H1 (cell line): ENCODE results near the gene TMEM163.

ENCODE experiments used
- CHD1 ChIP-seq: IDR thresholded peaks from 2 replicates; pipeline ENCODE4 v1.6.1; 2012; ENCODE audit warnings: low read depth, low read length, improper control_type of control experiment
- GABPA ChIP-seq: IDR thresholded peaks from 2 replicates; pipeline ENCODE4 v1.6.1; 2011; ENCODE audit warnings: mild to moderate bottlenecking, low read length, moderate library complexity, borderline replicate concordance; ENCODE audit not compliant: insufficient read depth
- GTF2F1 ChIP-seq: IDR thresholded peaks from 2 replicates; pipeline ENCODE4 v1.6.1; 2012; ENCODE audit warnings: low read depth, low read length, improper control_type of control experiment, borderline replicate concordance
- JUND ChIP-seq: IDR thresholded peaks from 2 replicates; pipeline ENCODE4 v1.6.1; 2011; ENCODE audit warnings: mild to moderate bottlenecking, improper control_type of control experiment, low read length
- KDM4A ChIP-seq: IDR thresholded peaks from one replicate; pipeline ENCODE4 v1.7.1; 2012; ENCODE audit warnings: low read depth, mild to moderate bottlenecking, moderate library complexity, low read length, inconsistent platforms; ENCODE audit not compliant: severe bottlenecking
- NRF1 ChIP-seq: IDR thresholded peaks from 2 replicates; pipeline ENCODE4 v1.6.1; 2011; ENCODE audit warnings: mild to moderate bottlenecking, low read depth, low read length, improper control_type of control experiment
- SIN3A ChIP-seq, 2 experiments: IDR thresholded peaks in 1 of 2; conservative IDR thresholded peaks in 1 of 2; 2 replicates each; pipeline ENCODE4 v1.6.1; 2011 to 2012; ENCODE audit warnings: low read length in 2 of 2, improper control_type of control experiment in 1 of 2, low read depth in 1 of 2, mild to moderate bottlenecking in 1 of 2
- SUZ12 ChIP-seq: fragments of 200-600 bp; sonication (generic); IDR thresholded peaks from 2 replicates; pipeline ENCODE4 v1.6.1; 2012; ENCODE audit warnings: mild to moderate bottlenecking, inconsistent platforms, low read length, moderate library complexity, mixed read lengths
- TF ChIP-seq, protein P1 (sequence below), 3 experiments: IDR thresholded peaks; 1 replicate in 2 of 3; 2 replicates in 1 of 3; pipeline versions ENCODE4 v1.5.1 to v1.6.1; 2011; ENCODE audit warnings: low read length in 3 of 3, mild to moderate bottlenecking in 3 of 3, inconsistent platforms in 2 of 3, low read depth in 1 of 3, moderate library complexity in 1 of 3; ENCODE audit not compliant: insufficient read depth in 1 of 3; ENCODE audit errors: control extremely low read depth in 1 of 3

DNA sequence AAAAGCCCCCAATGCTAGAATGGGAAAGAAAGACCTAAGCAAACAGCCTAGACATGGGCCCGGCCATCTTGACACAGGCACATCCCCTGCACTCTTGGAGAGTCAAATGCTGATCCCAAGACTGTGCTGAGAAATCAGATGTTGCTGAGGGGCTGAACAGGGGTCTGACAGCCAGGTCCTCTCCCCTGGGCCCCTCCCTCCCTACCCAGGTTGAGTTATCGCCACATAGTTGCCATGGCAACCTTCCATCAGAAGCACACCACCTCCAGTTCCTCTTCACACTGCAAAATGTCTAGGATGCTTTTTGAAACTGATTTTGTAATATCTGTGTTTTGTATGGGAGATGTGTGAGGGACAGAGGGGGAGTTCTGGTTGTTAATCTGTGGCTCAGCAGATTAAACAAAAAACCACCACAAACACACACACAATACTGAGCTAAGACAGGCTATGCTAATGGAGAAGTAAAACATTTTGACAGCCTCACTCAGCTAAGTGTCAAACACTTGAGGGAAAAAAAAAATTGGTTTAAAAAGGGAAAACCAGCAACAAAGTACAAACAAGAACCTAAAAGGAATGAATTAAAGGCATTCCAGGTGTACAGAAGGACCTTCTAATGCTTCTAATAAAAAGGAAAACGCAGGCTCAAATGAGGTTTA, 88.2 kb downstream of the TMEM163 start:
- TF ChIP-seq JUND (no peak), KDM4A (no peak), SIN3A (conservative IDR thresholded peaks at IDR 0.05 in 1 of 2, IDR thresholded peaks at IDR 0.05 in 1 of 2; ENCODE audit: low read depth in 1 of 2, low read length in 2 of 2) (no peak), SUZ12 (no peak), GTF2F1 (no peak), GABPA (no peak), CHD1 (no peak), NRF1 (no peak)
- TF ChIP-seq, protein P1, sequence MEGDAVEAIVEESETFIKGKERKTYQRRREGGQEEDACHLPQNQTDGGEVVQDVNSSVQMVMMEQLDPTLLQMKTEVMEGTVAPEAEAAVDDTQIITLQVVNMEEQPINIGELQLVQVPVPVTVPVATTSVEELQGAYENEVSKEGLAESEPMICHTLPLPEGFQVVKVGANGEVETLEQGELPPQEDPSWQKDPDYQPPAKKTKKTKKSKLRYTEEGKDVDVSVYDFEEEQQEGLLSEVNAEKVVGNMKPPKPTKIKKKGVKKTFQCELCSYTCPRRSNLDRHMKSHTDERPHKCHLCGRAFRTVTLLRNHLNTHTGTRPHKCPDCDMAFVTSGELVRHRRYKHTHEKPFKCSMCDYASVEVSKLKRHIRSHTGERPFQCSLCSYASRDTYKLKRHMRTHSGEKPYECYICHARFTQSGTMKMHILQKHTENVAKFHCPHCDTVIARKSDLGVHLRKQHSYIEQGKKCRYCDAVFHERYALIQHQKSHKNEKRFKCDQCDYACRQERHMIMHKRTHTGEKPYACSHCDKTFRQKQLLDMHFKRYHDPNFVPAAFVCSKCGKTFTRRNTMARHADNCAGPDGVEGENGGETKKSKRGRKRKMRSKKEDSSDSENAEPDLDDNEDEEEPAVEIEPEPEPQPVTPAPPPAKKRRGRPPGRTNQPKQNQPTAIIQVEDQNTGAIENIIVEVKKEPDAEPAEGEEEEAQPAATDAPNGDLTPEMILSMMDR (IDR thresholded peaks at IDR 0.05; ENCODE audit: control extremely low read depth in 1 of 3, insufficient read depth in 1 of 3, low read depth in 1 of 3, low read length in 3 of 3): no peak
